Measurements from ENCODE around the gene HAPSTR1.

GRCh38 chr16:9138731-9139501 lies 47.5 kb downstream of the HAPSTR1 start:
- TF ChIP-seq CTCF (conservative IDR thresholded peaks at IDR 0.05; ENCODE audit: low read depth, low read length) (peak; percentile 83), MXI1 (IDR thresholded peaks at IDR 0.05; ENCODE audit: borderline replicate concordance, low read depth, low read length) (no peak), POLR2A (IDR thresholded peaks at IDR 0.05; ENCODE audit: low read depth, low read length) (no peak; the same call in 1 of the 2 replicates), USF2 (IDR thresholded peaks at IDR 0.05; ENCODE audit: low read depth, low read length) (peak; percentile 17), BHLHE40 (IDR thresholded peaks at IDR 0.05; ENCODE audit: low read depth, low read length) (no peak), RCOR1 (IDR thresholded peaks at IDR 0.05; ENCODE audit: insufficient replicate concordance, low read length) (no peak), FOS (IDR thresholded peaks at IDR 0.05; ENCODE audit: low read depth, low read length) (no peak), NFE2L2 (IDR thresholded peaks at IDR 0.05; ENCODE audit: low read depth, low read length) (no peak), CEBPB (IDR thresholded peaks at IDR 0.05; ENCODE audit: low read depth, low read length) (no peak), RAD21 (IDR thresholded peaks at IDR 0.05; ENCODE audit: low read length) (peak; percentile 81), RFX5 (IDR thresholded peaks at IDR 0.05; ENCODE audit: low read depth, low read length) (no peak), SMC3 (IDR thresholded peaks at IDR 0.05; ENCODE audit: low read depth, low read length) (peak; percentile 53; the same call in 1 of the 2 replicates)

All from IMR-90 (cell line).